AG04450 (cell line): ENCODE measurements around the gene PITPNM3. TPM values are rescaled to one million over a fixed set of nuclear protein-coding genes. Genes with fewer than 3 reads are reported as not detected.

Experiments used
- CTCF ChIA-PET: fragments of 300-600, 350-600 bp; formaldehyde crosslinking; extraction: SDS; loops from one replicate; lab custom pipeline; 2022; ENCODE audit warnings: antibody characterized with exemption, inconsistent platforms; lab: Charles Lee
- POLR2A ChIA-PET: fragments of 350-600 bp; formaldehyde crosslinking; extraction: SDS; loops from one replicate; lab custom pipeline; 2021; ENCODE audit warnings: antibody characterized with exemption, inconsistent platforms; lab: Yijun Ruan, JAX
- DNase-seq: peaks from one replicate; pipeline ENCODE4 v3.0.0-alpha.2; 2011; ENCODE audit warnings: low read depth, low spot score
- H3K27ac ChIP-seq: one replicate; pipeline ENCODE4 v1.5.1; 2012; ENCODE audit warnings: low read depth, low read length, control low read depth
- H3K27me3 ChIP-seq: one replicate; pipeline ENCODE4 v1.6.0; 2012; ENCODE audit warnings: low read length; ENCODE audit not compliant: control insufficient read depth, insufficient read depth
- H3K4me3 ChIP-seq: 2 replicates; pipeline ENCODE4 v1.5.1; 2011; ENCODE audit warnings: mild to moderate bottlenecking, low read depth, low read length, control low read depth
- H3K9me3 ChIP-seq: 2 replicates; pipeline ENCODE4 v1.5.1; 2012; ENCODE audit warnings: low read length; ENCODE audit not compliant: control insufficient read depth, insufficient read depth
- polyA plus RNA-seq: library from polyadenylated mRNA; depleted of rRNA; stranded (reverse); fragments of >200 nt; gene quantifications from 2 replicates; pipeline ENCODE4 v1.2.3, GENCODE V29; 2011
- TF ChIP-seq, protein P1 (sequence below): IDR thresholded peaks from 2 replicates; pipeline ENCODE4 v1.5.1; 2011; ENCODE audit warnings: low read depth, low read length, control low read depth, inconsistent platforms

The PITPNM3 gene
- polyA plus RNA-seq, 1 experiment, result 0.38 TPM

DNA sequence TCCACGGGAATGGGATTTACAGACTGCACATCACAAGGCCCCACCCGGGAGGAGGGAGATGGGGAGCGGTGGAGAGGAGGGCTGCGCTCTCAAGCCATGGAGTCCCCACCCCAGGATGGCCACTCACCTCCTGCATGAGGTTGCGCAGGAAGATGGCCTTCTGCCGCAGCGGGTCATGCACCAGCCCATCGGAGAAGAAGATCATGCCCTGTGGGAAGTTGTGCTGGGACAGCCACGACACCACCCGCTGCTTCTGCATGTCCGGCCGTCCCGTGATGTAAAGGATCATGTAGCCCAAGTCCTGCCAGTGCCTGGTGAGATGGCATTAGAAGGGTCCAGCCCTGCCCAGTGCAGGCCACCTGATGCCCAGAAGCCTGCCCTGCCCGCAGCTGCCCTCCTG is 95.1 kb downstream of the PITPNM3 start:
- POLR2A ChIA-PET, result no interaction called here
- no peak for DNase-seq
- H3K27ac ChIP-seq, result no peak overlapping the region
- no peaks in the 10 kb centered on the region for H3K9me3 ChIP-seq
- no peak overlapping the region for H3K4me3 ChIP-seq
- TF ChIP-seq, protein P1, sequence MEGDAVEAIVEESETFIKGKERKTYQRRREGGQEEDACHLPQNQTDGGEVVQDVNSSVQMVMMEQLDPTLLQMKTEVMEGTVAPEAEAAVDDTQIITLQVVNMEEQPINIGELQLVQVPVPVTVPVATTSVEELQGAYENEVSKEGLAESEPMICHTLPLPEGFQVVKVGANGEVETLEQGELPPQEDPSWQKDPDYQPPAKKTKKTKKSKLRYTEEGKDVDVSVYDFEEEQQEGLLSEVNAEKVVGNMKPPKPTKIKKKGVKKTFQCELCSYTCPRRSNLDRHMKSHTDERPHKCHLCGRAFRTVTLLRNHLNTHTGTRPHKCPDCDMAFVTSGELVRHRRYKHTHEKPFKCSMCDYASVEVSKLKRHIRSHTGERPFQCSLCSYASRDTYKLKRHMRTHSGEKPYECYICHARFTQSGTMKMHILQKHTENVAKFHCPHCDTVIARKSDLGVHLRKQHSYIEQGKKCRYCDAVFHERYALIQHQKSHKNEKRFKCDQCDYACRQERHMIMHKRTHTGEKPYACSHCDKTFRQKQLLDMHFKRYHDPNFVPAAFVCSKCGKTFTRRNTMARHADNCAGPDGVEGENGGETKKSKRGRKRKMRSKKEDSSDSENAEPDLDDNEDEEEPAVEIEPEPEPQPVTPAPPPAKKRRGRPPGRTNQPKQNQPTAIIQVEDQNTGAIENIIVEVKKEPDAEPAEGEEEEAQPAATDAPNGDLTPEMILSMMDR, result no peak
- CTCF ChIA-PET, result no interaction called here
- no peaks in the 10 kb centered on the region for H3K27me3 ChIP-seq

DNA sequence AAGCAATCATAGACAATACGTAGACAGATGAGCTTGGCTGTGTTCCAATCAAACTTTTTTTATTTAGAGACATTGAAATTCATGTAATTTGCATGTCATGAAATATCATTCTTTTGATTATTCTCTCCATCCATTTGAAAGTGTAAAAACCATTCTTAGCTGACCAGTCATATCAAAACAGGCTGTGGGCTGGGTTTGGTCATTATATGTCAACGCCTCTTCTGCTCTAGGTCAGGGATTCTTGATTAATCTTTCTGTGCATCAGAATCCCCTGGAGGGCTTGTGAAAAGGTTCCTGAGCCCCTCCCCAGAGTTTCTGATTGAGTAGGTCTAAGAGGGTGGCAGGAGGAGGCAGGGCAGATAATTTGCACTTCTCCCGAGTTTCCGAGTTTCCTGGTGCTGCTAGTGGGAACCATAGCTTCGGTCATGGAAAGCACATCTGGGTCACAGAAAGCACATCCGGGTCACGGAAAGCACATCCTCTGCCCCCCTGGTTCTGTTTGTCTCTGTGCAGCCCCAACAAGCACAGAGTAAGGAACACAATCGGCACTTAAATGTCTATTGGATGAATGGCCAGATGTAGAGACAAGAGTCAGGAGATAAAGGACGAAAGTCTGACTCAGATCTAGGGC is 95.7 kb downstream of the PITPNM3 start:
- CTCF ChIA-PET, result interaction anchor here (3.1 kb wide), 1 partner anchor 13 kb away, joined by 8 read pairs; no protein-coding TSS in a partner anchor
- TF ChIP-seq, protein P1, result no peak
- Histone ChIP-seq H3K9me3 (no peaks in the 10 kb centered on the region), H3K4me3 (no peak overlapping the region), H3K27me3 (no peaks in the 10 kb centered on the region), H3K27ac (no peak overlapping the region)
- POLR2A ChIA-PET, result no interaction called here
- DNase-seq, result no peak

DNA sequence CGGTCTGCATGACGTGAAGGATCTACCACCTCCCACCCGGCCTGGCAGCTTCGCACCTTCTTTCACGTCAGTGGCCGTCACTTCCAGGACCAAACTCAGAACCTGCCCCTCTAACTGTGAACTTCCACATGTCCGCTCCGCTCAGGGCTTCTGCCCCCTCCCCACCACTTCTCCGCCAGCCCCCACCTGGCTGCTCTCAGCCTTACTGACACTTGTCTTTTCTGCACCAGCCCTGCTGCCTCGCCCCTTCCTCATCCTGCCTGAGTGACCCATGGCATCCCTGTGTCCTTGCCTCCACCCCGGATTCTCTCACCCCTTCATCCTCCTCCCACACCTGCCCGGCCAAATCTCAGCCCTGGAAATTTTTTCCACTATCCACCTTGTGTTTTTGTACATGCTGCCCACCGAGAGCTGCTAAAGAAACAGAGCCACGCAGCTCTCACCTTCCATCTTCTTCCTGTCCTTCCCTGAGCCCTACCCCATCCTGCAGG is 97.8 kb downstream of the PITPNM3 start:
- H3K27me3 ChIP-seq, result no peaks in the 10 kb centered on the region
- POLR2A ChIA-PET, result no interaction called here
- no peaks in the 10 kb centered on the region; the same call in 1 of the 2 replicates for H3K9me3 ChIP-seq
- DNase-seq, result no peak
- no peak overlapping the region for H3K27ac ChIP-seq
- TF ChIP-seq, protein P1, result no peak
- H3K4me3 ChIP-seq, result no peak overlapping the region
- CTCF ChIA-PET, result interaction anchor here (3.1 kb wide), 1 partner anchor 15 kb away, joined by 8 read pairs; no protein-coding TSS in a partner anchor

DNA sequence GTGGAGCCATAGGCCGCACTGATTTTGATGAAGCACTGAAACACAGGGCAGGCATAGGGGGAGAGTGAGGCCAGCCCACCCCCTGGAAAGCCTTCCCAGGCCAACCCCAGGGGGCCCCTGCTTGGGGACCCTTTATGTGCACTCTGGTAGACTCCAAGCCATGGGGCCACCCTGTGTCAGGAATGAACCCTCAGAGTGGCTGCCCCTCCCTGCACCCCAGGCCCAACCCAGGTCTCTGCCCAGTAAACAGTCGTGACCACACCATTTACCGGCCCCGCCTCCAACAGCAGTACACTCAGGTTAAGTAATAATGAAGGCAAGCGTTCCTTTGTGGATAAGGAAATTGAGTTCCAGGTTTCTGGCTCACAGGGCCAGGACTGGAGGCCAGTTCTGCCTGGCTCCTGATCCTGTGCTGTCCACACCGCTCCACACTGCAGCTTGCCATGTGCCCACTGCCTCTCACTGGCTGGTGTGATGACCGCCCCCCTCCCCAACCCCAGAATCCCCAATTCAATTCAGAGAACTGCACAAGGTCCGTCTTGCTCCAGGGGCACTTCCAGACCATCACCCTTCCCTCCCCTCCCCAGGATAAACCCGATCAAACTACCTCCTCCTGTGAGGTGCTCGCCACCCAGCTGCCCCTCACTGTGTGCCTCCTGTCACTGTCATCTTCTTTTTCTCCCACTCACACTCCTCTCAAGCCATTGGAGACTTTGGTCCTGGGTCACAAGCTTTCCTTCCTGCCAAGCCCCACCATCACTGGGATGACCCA is 98.5 kb downstream of the PITPNM3 start:
- ChIA-PET CTCF (interaction anchor here (3.1 kb wide), 1 partner anchor 15 kb away, joined by 8 read pairs; no protein-coding TSS in a partner anchor), POLR2A (no interaction called here)
- DNase-seq, result no peak
- H3K27ac ChIP-seq, result no peak overlapping the region
- TF ChIP-seq, protein P1, result no peak
- no peak overlapping the region for H3K4me3 ChIP-seq
- no peaks in the 10 kb centered on the region for H3K27me3 ChIP-seq
- no peaks in the 10 kb centered on the region; the same call in 1 of the 2 replicates for H3K9me3 ChIP-seq
